Stimulated activated naive CD4-positive, alpha-beta T cell treated with Interleukin-2 at 50 U/mL for 16 hours (primary cell): Measurements from ENCODE around the gene CLN3.
"Not testable (repeated sequence)": the region's sequence is repeated elsewhere in the genome, so short reads cannot be mapped to it uniquely, and the experiment has no call there.

Source experiments
- DNase-seq: peaks from one replicate; lab custom pipeline; 2025; lab: John Stamatoyannopoulos, UW

The CLN3 gene

DNA sequence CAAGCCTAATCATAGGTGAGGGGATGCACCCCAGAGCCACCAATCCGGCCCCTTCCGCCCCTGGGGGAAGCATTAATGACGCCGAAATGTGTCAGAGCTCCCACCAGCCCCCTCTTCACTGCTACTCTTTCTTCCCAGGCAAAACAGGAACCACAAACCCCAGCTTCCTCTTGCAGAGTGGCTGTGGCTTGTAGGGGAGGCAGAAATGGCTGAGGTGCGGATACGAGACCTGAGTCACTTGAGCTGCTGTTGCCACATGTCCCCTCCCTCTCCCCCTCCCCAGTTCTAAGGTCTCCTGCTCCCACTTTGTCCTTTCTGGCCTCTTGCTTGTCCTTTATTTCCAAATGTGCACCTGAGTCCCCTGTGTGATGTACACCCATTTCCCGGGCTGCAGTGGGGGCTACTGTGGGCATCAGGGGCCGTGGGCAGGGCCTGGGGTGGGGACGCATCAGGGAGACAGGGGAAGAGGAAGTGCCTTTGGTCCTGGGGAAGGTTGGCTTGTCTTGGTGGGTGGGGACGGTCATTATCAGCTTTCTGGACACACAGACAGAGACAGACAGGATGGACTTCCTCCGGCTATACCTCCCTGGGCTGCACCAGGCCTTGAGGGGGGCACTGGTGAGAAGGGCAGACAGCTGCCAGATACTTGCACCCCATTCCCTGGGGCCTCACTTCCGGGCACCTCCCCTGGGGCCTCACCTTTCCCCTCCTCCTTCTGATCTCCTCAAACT, 2.4 kb upstream of the CLN3 start, which contains the start of gene APOBR:
TSS of gene APOBR (plus strand) at position 523 of the 731 bp plus-strand sequence. CDS start at position 562, 39 bp downstream.
- peak; percentile 88 for DNase-seq

- no peak for DNase-seq
These were observed 637 bp upstream of the CLN3 start for GRCh38 chr16:28492511-28492910.

GRCh38 chr16:28491230-28491969, 474 bp downstream of the CLN3 start:
- no peak for DNase-seq

GRCh38 chr16:28486266-28486665, 5.6 kb downstream of the CLN3 start:
- no peak for DNase-seq

DNA sequence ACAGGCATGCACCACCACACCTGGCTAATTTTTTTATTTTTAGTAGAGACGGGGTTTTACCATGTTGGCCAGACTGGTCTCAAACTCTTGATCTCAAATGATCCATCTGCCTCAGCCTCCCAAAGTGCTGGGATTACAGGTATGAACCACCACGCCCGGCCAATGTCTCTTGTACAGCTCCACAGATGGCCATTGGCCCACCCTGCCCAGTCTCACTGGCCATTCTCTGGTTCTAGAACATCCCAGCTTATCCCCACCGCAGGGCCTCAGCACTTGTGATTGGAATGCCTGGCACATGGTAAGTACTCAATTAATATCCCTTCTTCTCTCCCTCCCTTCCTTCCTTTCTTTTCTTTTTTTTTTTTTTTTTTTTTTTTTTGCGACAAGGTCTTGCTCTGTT, 8.5 kb downstream of the CLN3 start:
- not testable (repeated sequence) for DNase-seq

- DNase-seq = no peak
These were observed 9.8 kb downstream of the CLN3 start for GRCh38 chr16:28482026-28482425.

DNA sequence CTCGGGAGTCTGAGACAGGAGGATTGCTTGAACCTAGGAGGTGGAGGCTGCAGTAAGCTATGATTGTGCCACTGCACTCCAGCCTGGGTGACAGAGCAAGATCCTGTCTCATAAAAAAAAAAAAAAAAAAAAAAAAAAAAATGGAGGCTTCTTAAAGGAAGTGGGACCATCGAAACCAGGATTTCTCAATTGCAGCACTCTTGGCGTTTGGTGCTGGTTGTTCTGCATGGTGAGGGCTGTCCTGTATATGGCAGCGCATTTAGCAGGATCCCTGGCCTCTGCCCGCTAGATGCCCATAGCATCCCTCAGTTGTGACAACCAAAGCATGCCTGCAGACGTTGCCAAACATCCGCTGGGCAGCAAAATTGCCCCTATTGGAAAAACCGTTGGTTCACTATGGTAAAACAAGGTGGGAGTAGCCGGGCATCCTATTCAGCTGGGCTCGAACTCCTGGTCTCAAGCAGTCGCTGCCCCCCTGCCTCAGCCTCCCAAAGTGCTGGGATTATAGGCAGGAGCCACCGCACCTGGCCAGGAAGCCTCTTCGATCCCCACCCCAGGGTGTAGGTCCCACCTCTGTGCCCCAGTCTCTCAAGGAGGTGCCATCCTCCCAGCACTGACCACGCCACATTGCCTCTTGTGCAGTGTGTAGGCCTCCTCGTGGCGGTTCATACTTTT, 13.2 kb downstream of the CLN3 start:
- no peak for DNase-seq

DNA sequence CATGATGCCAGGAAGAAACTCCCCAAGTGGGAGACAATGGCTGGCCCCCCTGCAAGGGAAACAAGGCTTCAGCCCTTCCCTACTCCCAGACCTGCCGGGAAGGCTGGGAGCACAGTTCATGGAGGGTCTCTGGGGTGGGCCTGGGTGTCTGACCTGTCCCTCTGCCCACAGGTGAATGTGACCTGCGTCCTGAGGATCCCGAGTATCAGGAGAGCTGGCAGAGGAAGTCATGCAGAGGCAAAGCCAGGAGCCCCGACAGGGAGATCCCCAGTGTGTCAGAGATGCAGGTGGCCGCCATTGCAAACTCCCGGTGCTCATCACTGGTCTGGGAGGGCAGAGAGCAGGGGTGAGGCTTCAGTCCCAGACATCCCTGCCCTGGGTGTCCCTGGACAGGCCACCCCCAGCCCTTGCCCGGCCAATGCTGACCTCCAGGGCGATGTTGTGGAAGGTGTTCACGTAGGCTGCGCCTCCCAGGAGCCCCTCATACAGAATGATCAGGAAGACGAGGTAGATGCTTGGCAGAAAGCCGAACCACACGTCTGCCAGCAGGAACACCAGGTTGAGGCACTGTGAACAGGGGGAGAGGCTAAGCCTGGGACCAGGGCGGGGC, 14.5 kb downstream of the CLN3 start:
- DNase-seq = no peak

- no peak for DNase-seq
These were observed 16.7 kb downstream of the CLN3 start for GRCh38 chr16:28475221-28475620.

GRCh38 chr16:28473714-28474265, 18.1 kb downstream of the CLN3 start:
- DNase-seq = no peak

DNA sequence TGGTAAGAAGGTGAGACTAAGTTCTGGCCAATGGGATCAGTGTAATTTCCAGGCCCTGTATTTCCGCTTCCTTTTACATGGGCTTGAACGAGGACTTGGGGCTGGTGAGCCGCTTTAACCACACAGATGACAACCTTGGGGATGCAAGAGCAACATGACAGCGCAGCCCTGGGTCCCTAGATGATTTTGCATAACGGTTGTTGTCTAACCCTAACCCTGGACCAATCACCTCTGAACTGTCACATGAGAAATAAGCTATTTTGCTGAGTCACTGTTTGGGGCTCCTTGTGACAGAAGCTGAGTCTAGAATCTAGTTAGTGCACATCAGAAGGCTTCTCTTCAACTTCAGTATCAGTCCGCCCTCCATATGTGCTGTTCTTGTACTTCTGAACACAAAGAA, 44.8 kb downstream of the CLN3 start:
- not testable (repeated sequence) for DNase-seq

- not testable (repeated sequence) for DNase-seq
These were observed 45.5 kb downstream of the CLN3 start for GRCh38 chr16:28446388-28446787.

DNA sequence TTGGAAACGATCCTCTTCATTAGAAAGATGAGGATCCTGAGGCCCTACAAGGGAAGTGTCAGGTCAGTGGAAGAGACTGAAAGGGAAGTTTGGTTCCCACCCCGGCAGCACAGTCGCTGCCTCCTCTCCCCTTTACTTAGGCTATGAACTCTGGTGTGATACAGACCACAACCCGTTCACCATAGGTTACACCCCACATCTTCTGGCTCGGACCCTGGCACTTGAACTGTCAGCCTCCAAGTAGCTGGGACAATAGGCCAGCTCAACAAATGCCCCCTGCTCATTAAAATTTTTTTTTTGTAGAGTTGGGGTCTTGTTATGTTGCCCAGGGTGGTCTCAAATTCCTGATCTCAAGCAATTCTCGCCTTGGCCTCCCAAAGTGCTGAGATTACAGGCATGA, 47.9 kb downstream of the CLN3 start:
- DNase-seq = not testable (repeated sequence)

GRCh38 chr16:28438899-28439298, 53.0 kb downstream of the CLN3 start:
- DNase-seq = not testable (repeated sequence)

- not testable (repeated sequence) for DNase-seq
These were observed 56.5 kb downstream of the CLN3 start for GRCh38 chr16:28435340-28435739.
